ENCODE measurements around the gene GPR18. TPM values are rescaled to one million over a fixed set of nuclear protein-coding genes. Genes with fewer than 3 reads are reported as not detected.

GPR18 gene, protein sequence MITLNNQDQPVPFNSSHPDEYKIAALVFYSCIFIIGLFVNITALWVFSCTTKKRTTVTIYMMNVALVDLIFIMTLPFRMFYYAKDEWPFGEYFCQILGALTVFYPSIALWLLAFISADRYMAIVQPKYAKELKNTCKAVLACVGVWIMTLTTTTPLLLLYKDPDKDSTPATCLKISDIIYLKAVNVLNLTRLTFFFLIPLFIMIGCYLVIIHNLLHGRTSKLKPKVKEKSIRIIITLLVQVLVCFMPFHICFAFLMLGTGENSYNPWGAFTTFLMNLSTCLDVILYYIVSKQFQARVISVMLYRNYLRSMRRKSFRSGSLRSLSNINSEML
- not detected for total RNA-seq

GRCh38 chr13:99258210-99258860, at the start of gene GPR18:
Gene GPR18 (minus strand): TSS chr13:99258379. CDS start chr13:99255872, 2,507 bp downstream.

GRCh38 chr13:99307247-99307646, 49.1 kb upstream of the GPR18 start, which contains the start of gene GPR183:
Gene GPR183 (minus strand): TSS chr13:99307399. CDS start chr13:99296145, 11,254 bp downstream.

Other genes starting within 250 kb of the GPR18 start
- 68.9 TPM for gene UBAC2, start 57.5 kb downstream of the GPR18 start, total RNA-seq
- gene GPR183, start 49.0 kb upstream of the GPR18 start, total RNA-seq, result 7.6 TPM
- gene TM9SF2, start 243.1 kb upstream of the GPR18 start, total RNA-seq, result 144 TPM

Measured in camera-type eye (tissue), 1 donor.